ENCODE measurements around the gene HLA-DPA1. TPM values are rescaled to one million over a fixed set of nuclear protein-coding genes. Genes with fewer than 3 reads are reported as not detected.
A peak's percentile ranks its signal among the peaks of the same experiment; 100 is the strongest.

HLA-DPA1 gene
- total RNA-seq, 1 experiment from 2014 or later = 46.4 TPM

- Mint-ChIP-seq H3K27ac (ENCODE audit: unreplicated experiment) (no peak overlapping the region), H3K4me1 (ENCODE audit: low read depth, unreplicated experiment) (peaks cover 8% of the 10 kb centered on the region), H3K4me3 (ENCODE audit: low read depth, unreplicated experiment) (no peak overlapping the region), H3K9me3 (ENCODE audit: low read depth, unreplicated experiment) (no peaks in the 10 kb centered on the region), H3K27me3 (ENCODE audit: unreplicated experiment) (peaks cover 83% of the 10 kb centered on the region), H3K36me3 (ENCODE audit: insufficient read depth, unreplicated experiment) (no peaks in the 10 kb centered on the region)
- no peak for DNase-seq
- CTCF ChIA-PET = interaction anchor here (0.6 to 1.1 kb wide), 4 partner anchors 13 to 1531 kb away, joined by 3 to 7 read pairs (median 4); partner anchors contain the start of gene HLA-DPB1
- intact Hi-C loops (cut with micrococcal nuclease; ENCODE audit: unreplicated experiment) = no loop called here
- BruUV-seq (replicated peaks) = no TSS peak
- TF ChIP-seq CTCF (IDR thresholded peaks at IDR 0.05; ENCODE audit: unreplicated experiment) = no peak
Observed at GRCh38 chr6:33088931-33089620, 15.6 kb upstream of the HLA-DPA1 start.

GRCh38 chr6:33088258-33088930 is 14.9 kb upstream of the HLA-DPA1 start:
- Mint-ChIP-seq H3K4me3 (ENCODE audit: low read depth, unreplicated experiment) (no peak overlapping the region), H3K27me3 (ENCODE audit: unreplicated experiment) (peaks cover 83% of the 10 kb centered on the region), H3K4me1 (ENCODE audit: low read depth, unreplicated experiment) (peaks cover 8% of the 10 kb centered on the region), H3K36me3 (ENCODE audit: insufficient read depth, unreplicated experiment) (no peaks in the 10 kb centered on the region), H3K27ac (ENCODE audit: unreplicated experiment) (no peak overlapping the region), H3K9me3 (ENCODE audit: low read depth, unreplicated experiment) (no peaks in the 10 kb centered on the region)
- intact Hi-C loops (cut with micrococcal nuclease; ENCODE audit: unreplicated experiment) = no loop called here
- BruUV-seq (replicated peaks) = no TSS peak
- CTCF ChIA-PET = interaction anchor here (0.6 to 1.1 kb wide), 5 partner anchors 12 to 1532 kb away, joined by 3 to 7 read pairs (median 3); partner anchors contain the start of gene HLA-DPB1
- no peak for TF ChIP-seq CTCF (IDR thresholded peaks at IDR 0.05; ENCODE audit: unreplicated experiment)
- DNase-seq = no peak

GRCh38 chr6:33085627-33086026 is 12.2 kb upstream of the HLA-DPA1 start:
- H3K4me1 Mint-ChIP-seq (ENCODE audit: low read depth, unreplicated experiment) = peaks cover 8% of the 10 kb centered on the region
- no peak for DNase-seq
- H3K4me3 Mint-ChIP-seq (ENCODE audit: low read depth, unreplicated experiment) = no peak overlapping the region
- peaks cover 99% of the 10 kb centered on the region for H3K27me3 Mint-ChIP-seq (ENCODE audit: unreplicated experiment)
- BruUV-seq (replicated peaks) = no TSS peak
- intact Hi-C loops (cut with micrococcal nuclease; ENCODE audit: unreplicated experiment) = no loop called here
- no peaks in the 10 kb centered on the region for H3K36me3 Mint-ChIP-seq (ENCODE audit: insufficient read depth, unreplicated experiment)
- TF ChIP-seq CTCF (IDR thresholded peaks at IDR 0.05; ENCODE audit: unreplicated experiment) = no peak
- no peak overlapping the region for H3K27ac Mint-ChIP-seq (ENCODE audit: unreplicated experiment)
- CTCF ChIA-PET = no interaction called here
- no peaks in the 10 kb centered on the region for H3K9me3 Mint-ChIP-seq (ENCODE audit: low read depth, unreplicated experiment)

GRCh38 chr6:33082702-33083101 is 9.3 kb upstream of the HLA-DPA1 start:
- Mint-ChIP-seq H3K4me1 (ENCODE audit: low read depth, unreplicated experiment) (no peaks in the 10 kb centered on the region), H3K9me3 (ENCODE audit: low read depth, unreplicated experiment) (no peaks in the 10 kb centered on the region), H3K4me3 (ENCODE audit: low read depth, unreplicated experiment) (no peak overlapping the region), H3K27ac (ENCODE audit: unreplicated experiment) (no peak overlapping the region), H3K36me3 (ENCODE audit: insufficient read depth, unreplicated experiment) (no peaks in the 10 kb centered on the region), H3K27me3 (ENCODE audit: unreplicated experiment) (peaks cover 99% of the 10 kb centered on the region)
- TF ChIP-seq CTCF (IDR thresholded peaks at IDR 0.05; ENCODE audit: unreplicated experiment) = no peak
- no TSS peak for BruUV-seq (replicated peaks)
- intact Hi-C loops (cut with micrococcal nuclease; ENCODE audit: unreplicated experiment) = loop anchor here (2.0 kb wide), 1 partner anchor 68 kb away; no protein-coding TSS in a partner anchor
- DNase-seq = peak; percentile 50
- CTCF ChIA-PET = interaction anchor here (1.3 kb wide), 1 partner anchor 65 kb away, joined by 3 read pairs; no protein-coding TSS in a partner anchor

All from Calu3 (cell line).